ENCODE data around the gene NPC1. TPM values are rescaled to one million over a fixed set of nuclear protein-coding genes. Genes with fewer than 3 reads are reported as not detected.
A peak's percentile ranks its signal among the peaks of the same experiment; 100 is the strongest.
"Not testable (repeated sequence)": the region's sequence is repeated elsewhere in the genome, so short reads cannot be mapped to it uniquely, and the experiment has no call there.

The NPC1 gene
- total RNA-seq, 1 donor: 51.3 TPM

DNA sequence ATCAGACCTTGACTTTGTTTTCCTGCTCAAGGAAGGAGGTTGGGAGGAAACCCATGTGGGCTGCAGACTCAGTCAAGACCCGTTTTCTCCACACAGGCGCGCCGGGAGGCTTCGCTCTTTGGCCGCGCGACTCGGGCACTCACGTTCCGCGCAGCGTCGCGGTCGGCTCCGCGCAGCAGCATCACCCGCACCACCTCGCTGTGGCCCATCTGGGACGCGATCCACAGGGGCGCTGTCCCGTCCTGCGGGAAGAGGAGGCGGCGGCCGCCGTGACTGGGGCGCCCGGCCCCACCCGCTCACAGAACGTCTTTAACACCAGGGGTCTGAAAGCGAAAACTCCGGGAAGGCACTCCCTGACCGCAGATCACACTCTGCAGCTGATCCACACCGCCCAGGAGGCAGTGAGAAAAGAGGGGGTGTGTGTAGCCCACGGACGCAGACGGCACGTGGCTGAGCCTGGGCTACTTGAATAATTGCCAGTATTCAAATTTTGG lies 33.1 kb upstream of the NPC1 start:
- H3K4me3 ChIP-seq (ENCODE audit: low read depth, low read length): peak overlapping the region; percentile 58
- TF ChIP-seq, protein P1, sequence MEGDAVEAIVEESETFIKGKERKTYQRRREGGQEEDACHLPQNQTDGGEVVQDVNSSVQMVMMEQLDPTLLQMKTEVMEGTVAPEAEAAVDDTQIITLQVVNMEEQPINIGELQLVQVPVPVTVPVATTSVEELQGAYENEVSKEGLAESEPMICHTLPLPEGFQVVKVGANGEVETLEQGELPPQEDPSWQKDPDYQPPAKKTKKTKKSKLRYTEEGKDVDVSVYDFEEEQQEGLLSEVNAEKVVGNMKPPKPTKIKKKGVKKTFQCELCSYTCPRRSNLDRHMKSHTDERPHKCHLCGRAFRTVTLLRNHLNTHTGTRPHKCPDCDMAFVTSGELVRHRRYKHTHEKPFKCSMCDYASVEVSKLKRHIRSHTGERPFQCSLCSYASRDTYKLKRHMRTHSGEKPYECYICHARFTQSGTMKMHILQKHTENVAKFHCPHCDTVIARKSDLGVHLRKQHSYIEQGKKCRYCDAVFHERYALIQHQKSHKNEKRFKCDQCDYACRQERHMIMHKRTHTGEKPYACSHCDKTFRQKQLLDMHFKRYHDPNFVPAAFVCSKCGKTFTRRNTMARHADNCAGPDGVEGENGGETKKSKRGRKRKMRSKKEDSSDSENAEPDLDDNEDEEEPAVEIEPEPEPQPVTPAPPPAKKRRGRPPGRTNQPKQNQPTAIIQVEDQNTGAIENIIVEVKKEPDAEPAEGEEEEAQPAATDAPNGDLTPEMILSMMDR (IDR thresholded peaks at IDR 0.05; ENCODE audit: insufficient read depth, low read length): no peak
- peak; percentile 29 for DNase-seq (ENCODE audit: low read depth)

DNA sequence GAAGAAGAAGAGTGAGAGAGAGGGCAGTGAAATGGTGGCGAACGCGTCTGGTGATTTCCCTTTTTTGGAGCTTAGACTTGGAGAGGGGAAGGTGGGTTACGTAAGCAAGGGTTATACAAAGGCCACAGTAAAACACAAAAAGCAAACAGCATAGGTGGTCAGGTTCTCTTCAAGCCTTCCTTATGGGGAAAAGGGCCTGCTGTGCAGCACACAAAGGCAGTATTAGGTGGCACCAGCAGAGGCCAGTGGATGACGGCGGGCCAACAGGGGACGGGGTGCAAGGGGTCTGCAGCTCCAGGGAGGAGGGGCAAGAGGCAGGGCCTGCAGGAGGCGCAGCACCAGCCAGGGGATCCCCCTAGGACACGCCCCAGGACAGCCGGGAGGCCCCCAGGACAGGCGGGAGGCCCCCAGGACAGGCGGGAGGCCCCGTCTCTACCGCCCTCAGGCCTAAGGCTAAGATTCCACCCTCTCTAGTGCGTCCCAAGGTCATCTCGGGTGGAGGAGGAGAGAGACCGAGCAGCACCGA lies 32.6 kb upstream of the NPC1 start:
- TF ChIP-seq, protein P1 (IDR thresholded peaks at IDR 0.05; ENCODE audit: insufficient read depth, low read length): no peak
- H3K4me3 ChIP-seq (ENCODE audit: low read depth, low read length): peak overlapping the region; percentile 58
- DNase-seq (ENCODE audit: low read depth): peak; percentile 23

DNA sequence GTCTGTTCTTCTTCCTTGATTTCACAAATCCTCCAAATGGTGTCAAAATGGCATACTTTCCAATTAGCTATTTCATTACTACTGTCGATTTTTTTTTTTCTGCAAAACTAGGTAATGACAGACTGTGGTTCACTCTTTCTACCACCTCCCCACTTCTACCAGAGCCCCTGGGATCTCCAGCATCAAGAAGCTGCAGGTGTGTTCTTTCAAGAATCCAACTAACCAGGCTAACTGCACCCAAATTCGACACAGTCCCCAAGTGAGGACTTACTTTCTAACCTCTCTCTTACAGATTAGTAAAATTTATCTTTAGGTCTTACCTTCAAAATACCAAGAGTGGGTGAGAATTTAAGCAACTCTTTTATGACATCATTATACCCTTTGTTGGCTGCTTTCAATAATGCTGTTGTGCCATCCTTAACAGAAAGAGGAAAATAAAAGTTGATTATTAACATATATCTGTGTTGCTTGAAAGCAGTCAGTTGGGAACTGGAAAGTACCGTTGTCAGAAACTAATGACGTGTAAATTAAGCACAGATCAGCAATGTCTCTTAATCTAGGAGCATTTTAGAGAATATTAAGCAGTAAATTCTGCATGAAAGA lies 31.2 kb upstream of the NPC1 start:
- no peak for DNase-seq (ENCODE audit: low read depth)
- TF ChIP-seq, protein P1 (IDR thresholded peaks at IDR 0.05; ENCODE audit: insufficient read depth, low read length): no peak
- H3K4me3 ChIP-seq (ENCODE audit: low read depth, low read length): no peak overlapping the region

DNA sequence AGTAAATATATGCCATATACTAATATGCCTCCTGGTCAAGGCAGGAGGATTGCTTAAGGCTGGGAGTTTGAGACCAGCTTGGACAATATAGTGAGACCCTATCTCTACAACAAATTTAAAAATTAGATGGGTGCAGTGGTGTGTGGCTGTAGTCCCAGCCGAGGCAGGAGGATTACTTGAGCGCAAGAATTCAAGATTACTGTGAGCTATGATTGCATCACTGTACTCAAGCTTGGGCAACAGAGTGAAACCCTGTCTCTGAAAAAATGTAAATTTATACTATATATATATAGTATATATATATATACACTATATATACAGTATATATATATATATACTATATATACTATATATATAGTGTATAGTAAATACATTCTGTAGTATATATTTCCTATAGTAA lies 30.0 kb upstream of the NPC1 start:
- TF ChIP-seq, protein P1 (IDR thresholded peaks at IDR 0.05; ENCODE audit: insufficient read depth, low read length): no peak
- no peak overlapping the region for H3K4me3 ChIP-seq (ENCODE audit: low read depth, low read length)
- no peak for DNase-seq (ENCODE audit: low read depth)

DNA sequence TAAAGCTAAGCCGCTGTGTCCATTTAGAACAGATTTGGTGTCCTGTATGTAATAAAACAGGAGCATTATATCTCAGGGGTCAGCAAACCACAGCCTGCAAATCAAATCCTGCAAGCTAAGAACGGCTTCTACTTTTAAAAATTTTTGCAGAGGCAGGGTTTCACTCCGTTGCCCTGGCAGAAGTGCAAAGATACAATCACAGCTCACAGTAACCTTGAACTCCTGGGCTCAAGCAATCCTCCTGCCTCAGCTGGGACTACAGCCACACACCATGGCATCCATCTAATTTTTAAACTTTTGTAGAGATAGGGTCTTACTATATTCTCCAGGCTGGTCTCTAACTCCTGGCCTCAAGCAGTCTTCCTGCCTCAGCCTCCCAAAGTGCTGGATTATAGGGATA lies 28.6 kb upstream of the NPC1 start:
- TF ChIP-seq, protein P1 (IDR thresholded peaks at IDR 0.05; ENCODE audit: insufficient read depth, low read length): no peak
- no peak for DNase-seq (ENCODE audit: low read depth)
- H3K4me3 ChIP-seq (ENCODE audit: low read depth, low read length): no peak overlapping the region

DNA sequence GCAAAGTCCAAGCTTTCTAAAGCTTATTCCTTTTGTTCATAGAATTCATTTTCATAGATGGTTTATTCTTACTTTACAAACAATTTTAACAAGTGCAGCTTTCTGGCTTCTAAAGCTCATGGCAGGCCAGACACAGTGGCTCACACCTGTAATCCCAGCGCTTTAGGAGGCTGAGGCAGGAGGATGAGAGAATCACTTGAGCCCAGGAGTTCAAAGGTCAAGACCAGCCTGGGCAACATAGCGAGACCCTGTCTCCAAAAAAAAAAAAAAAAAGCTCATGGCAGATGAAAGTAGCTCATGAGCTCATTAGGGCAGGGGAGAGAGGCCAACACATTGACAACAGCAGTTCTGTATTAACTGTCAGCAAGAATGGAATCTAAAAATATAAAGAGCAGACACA lies 28.1 kb upstream of the NPC1 start:
- no peak overlapping the region for H3K4me3 ChIP-seq (ENCODE audit: low read depth, low read length)
- TF ChIP-seq, protein P1 (IDR thresholded peaks at IDR 0.05; ENCODE audit: insufficient read depth, low read length): no peak
- DNase-seq (ENCODE audit: low read depth): no peak

DNA sequence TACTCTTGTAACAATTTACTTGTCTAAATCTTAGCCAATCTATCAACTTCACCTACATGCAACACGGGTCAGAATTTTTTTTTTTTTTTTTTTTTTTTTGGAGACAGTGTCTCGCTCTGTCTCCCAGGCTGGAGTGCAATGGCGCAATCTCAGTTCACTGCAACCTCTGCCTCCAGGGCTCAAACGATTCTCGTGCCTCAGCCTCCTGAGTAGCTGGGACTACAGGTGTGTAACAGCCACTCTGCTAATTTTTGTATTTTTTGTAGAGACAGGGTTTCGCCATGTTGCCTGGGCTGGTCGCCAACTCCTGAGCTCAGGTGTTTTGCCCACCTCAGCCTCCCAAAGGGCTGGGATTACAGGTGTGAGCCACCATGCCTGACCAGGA lies 26.8 kb upstream of the NPC1 start:
- DNase-seq (ENCODE audit: low read depth); H3K4me3 ChIP-seq (ENCODE audit: low read depth, low read length): not testable (repeated sequence)

All from fibroblast of the aortic adventitia (primary cell).